ENCODE data around the gene TPO.

Gene TPO

GRCh38 chr2:1517786-1518185 is 104.5 kb downstream of the TPO start:
- no peaks in the 10 kb centered on the region for H3K9me3 Mint-ChIP-seq
- TF ChIP-seq, protein P1, sequence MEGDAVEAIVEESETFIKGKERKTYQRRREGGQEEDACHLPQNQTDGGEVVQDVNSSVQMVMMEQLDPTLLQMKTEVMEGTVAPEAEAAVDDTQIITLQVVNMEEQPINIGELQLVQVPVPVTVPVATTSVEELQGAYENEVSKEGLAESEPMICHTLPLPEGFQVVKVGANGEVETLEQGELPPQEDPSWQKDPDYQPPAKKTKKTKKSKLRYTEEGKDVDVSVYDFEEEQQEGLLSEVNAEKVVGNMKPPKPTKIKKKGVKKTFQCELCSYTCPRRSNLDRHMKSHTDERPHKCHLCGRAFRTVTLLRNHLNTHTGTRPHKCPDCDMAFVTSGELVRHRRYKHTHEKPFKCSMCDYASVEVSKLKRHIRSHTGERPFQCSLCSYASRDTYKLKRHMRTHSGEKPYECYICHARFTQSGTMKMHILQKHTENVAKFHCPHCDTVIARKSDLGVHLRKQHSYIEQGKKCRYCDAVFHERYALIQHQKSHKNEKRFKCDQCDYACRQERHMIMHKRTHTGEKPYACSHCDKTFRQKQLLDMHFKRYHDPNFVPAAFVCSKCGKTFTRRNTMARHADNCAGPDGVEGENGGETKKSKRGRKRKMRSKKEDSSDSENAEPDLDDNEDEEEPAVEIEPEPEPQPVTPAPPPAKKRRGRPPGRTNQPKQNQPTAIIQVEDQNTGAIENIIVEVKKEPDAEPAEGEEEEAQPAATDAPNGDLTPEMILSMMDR (IDR thresholded peaks at IDR 0.05; ENCODE audit: unreplicated experiment in 3 of 3), result no peak
- H3K27me3 Mint-ChIP-seq (ENCODE audit: low read depth), result peaks cover 19% of the 10 kb centered on the region
- no peaks in the 10 kb centered on the region for H3K36me3 Mint-ChIP-seq (ENCODE audit: low read depth)
- no peak overlapping the region for H3K27ac Mint-ChIP-seq
- peaks cover 4% of the 10 kb centered on the region for H3K4me1 Mint-ChIP-seq
- no peak overlapping the region for H3K4me3 Mint-ChIP-seq

DNA sequence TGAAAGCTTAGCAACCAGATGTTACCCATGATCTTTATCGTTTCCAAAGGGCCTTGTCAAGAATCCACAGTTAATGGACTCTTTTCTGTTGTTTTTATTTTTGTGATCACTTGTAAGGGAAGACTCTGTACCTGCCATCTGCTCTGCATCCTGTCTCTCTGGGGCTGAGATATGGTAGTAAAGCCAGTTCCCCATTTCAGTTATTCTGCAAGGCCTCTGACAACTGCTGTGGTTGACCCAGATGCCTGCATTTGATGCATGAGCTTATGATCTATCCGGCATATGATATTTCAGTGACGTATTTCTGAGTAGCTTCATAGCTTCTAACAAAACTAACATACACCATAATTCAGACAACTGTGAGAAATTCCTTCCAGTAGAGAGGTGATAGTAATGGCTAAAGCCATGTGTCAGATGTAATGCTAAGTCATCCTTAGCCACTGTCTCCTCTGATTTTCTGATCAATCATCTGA is 105.1 kb downstream of the TPO start:
- H3K4me3 Mint-ChIP-seq, result no peak overlapping the region
- no peaks in the 10 kb centered on the region for H3K36me3 Mint-ChIP-seq (ENCODE audit: low read depth)
- H3K4me1 Mint-ChIP-seq, result peaks cover 4% of the 10 kb centered on the region
- TF ChIP-seq, protein P1 (IDR thresholded peaks at IDR 0.05; ENCODE audit: unreplicated experiment in 3 of 3), result no peak
- H3K27ac Mint-ChIP-seq, result no peak overlapping the region
- H3K9me3 Mint-ChIP-seq, result no peaks in the 10 kb centered on the region
- H3K27me3 Mint-ChIP-seq (ENCODE audit: low read depth), result peaks cover 19% of the 10 kb centered on the region

- Mint-ChIP-seq H3K9me3 (no peaks in the 10 kb centered on the region), H3K4me1 (peaks cover 4% of the 10 kb centered on the region), H3K27me3 (ENCODE audit: low read depth) (peaks cover 19% of the 10 kb centered on the region), H3K4me3 (no peak overlapping the region), H3K27ac (no peak overlapping the region), H3K36me3 (ENCODE audit: low read depth) (no peaks in the 10 kb centered on the region)
- TF ChIP-seq, protein P1 (IDR thresholded peaks at IDR 0.05; ENCODE audit: unreplicated experiment in 3 of 3), result no peak
These were observed 105.7 kb downstream of the TPO start for GRCh38 chr2:1518867-1519530.

- peaks cover 4% of the 10 kb centered on the region for H3K4me1 Mint-ChIP-seq
- TF ChIP-seq, protein P1 (IDR thresholded peaks at IDR 0.05; ENCODE audit: unreplicated experiment in 3 of 3), result no peak
- H3K4me3 Mint-ChIP-seq, result no peak overlapping the region
- H3K36me3 Mint-ChIP-seq (ENCODE audit: low read depth), result no peaks in the 10 kb centered on the region
- no peak overlapping the region for H3K27ac Mint-ChIP-seq
- H3K9me3 Mint-ChIP-seq, result no peaks in the 10 kb centered on the region
- peaks cover 16% of the 10 kb centered on the region for H3K27me3 Mint-ChIP-seq (ENCODE audit: low read depth)
These were observed 108.1 kb downstream of the TPO start for GRCh38 chr2:1521191-1521877.

- TF ChIP-seq, protein P1 (IDR thresholded peaks at IDR 0.05; ENCODE audit: unreplicated experiment in 3 of 3), result no peak
- H3K36me3 Mint-ChIP-seq (ENCODE audit: low read depth), result no peaks in the 10 kb centered on the region
These were observed 108.9 kb downstream of the TPO start for GRCh38 chr2:1521878-1522830.

More at GRCh38 chr2:1521878-1522830, 108.9 kb downstream of the TPO start:
- Mint-ChIP-seq H3K27me3 (ENCODE audit: low read depth) (peaks cover 24% of the 10 kb centered on the region), H3K4me3 (no peak overlapping the region), H3K9me3 (no peaks in the 10 kb centered on the region), H3K27ac (no peak overlapping the region), H3K4me1 (peaks cover 4% of the 10 kb centered on the region)
